Stimulated activated naive CD8-positive, alpha-beta T cell treated with anti-CD3 and anti-CD28 coated beads, Interleukin-15, Interleukin-2, amounts not matched to agents 100 U/mL and 50 U/mL, for 24 hours (primary cell): ENCODE measurements around the gene CCDC59.

Source experiments
- ATAC-seq: fragments of 150-1000 bp; cut with Tn5 transposase; one replicate; pipeline ENCODE4 v1.10.0; 2021
- DNase-seq: peaks from one replicate; pipeline ENCODE4 v3.0.0; 2021

CCDC59 gene

GRCh38 chr12:82314406-82314892, 43.7 kb downstream of the CCDC59 start:
- no peak for DNase-seq
- no peak for ATAC-seq
